Astrocyte (in vitro differentiated cells and primary cell): ENCODE results near the gene SLC25A28.

Experiments used
- CTCF ChIP-seq: IDR thresholded peaks from 2 replicates; pipeline ENCODE4 v1.5.1; 2011; ENCODE audit warnings: low read depth, mild to moderate bottlenecking, inconsistent platforms, low read length, moderate library complexity; ENCODE audit not compliant: insufficient read depth
- EZH2 ChIP-seq: IDR thresholded peaks from 2 replicates; pipeline ENCODE4 v1.6.1; 2012; ENCODE audit warnings: mild to moderate bottlenecking, low read length, inconsistent platforms; ENCODE audit not compliant: insufficient read depth

- TF ChIP-seq CTCF (no peak), EZH2 (no peak)
Measured at GRCh38 chr10:99619090-99619800, 994 bp downstream of the SLC25A28 start.
